ENCODE measurements around the gene MAPT. TPM values are rescaled to one million over a fixed set of nuclear protein-coding genes. Genes with fewer than 3 reads are reported as not detected.

The MAPT gene
- total and polyA plus RNA-seq, 2 of the 13 experiments (the other 11 are each of a cell fraction or from before 2014, with no cell fraction given), result 2.1 to 2.8 TPM

- TF ChIP-seq POGZ (CRISPR knock-in tag; IDR thresholded peaks at IDR 0.05), result peak; percentile 28; the same call in 1 of the 2 replicates
- TF ChIP-seq GATAD2A (CRISPR knock-in tag; IDR thresholded peaks at IDR 0.05), result 0 out of 2 replicates have a peak, but pooled peaks have one; percentile 33
- TF ChIP-seq, protein P1, sequence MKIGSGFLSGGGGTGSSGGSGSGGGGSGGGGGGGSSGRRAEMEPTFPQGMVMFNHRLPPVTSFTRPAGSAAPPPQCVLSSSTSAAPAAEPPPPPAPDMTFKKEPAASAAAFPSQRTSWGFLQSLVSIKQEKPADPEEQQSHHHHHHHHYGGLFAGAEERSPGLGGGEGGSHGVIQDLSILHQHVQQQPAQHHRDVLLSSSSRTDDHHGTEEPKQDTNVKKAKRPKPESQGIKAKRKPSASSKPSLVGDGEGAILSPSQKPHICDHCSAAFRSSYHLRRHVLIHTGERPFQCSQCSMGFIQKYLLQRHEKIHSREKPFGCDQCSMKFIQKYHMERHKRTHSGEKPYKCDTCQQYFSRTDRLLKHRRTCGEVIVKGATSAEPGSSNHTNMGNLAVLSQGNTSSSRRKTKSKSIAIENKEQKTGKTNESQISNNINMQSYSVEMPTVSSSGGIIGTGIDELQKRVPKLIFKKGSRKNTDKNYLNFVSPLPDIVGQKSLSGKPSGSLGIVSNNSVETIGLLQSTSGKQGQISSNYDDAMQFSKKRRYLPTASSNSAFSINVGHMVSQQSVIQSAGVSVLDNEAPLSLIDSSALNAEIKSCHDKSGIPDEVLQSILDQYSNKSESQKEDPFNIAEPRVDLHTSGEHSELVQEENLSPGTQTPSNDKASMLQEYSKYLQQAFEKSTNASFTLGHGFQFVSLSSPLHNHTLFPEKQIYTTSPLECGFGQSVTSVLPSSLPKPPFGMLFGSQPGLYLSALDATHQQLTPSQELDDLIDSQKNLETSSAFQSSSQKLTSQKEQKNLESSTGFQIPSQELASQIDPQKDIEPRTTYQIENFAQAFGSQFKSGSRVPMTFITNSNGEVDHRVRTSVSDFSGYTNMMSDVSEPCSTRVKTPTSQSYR (CRISPR knock-in tag; IDR thresholded peaks at IDR 0.05; ENCODE audit: borderline replicate concordance), result peak; percentile 56; the same call in 1 of the 2 replicates
- no peak for TF ChIP-seq ZBTB46 (CRISPR knock-in tag; IDR thresholded peaks at IDR 0.05; ENCODE audit: borderline replicate concordance)
- TF ChIP-seq HNF4A (CRISPR knock-in tag; IDR thresholded peaks at IDR 0.05), result peak; percentile 52; the same call in 1 of the 2 replicates
- peak; percentile 88 for TF ChIP-seq ZNF263 (CRISPR knock-in tag; IDR thresholded peaks at IDR 0.05)
- TF ChIP-seq CEBPZ (IDR thresholded peaks at IDR 0.05; ENCODE audit: low read length), result no peak
- peak; percentile 43 for TF ChIP-seq SALL1 (CRISPR knock-in tag; IDR thresholded peaks at IDR 0.05)
- no peak for TF ChIP-seq ZNF616 (CRISPR knock-in tag; IDR thresholded peaks at IDR 0.05; ENCODE audit: low read depth)
- 0 out of 4 replicates have a peak, but pooled peaks of 1 of the 2 experiments have one; percentile 31 for TF ChIP-seq EP300 (IDR thresholded peaks at IDR 0.05; ENCODE audit: low read depth in 2 of 2, low read length in 2 of 2)
- TF ChIP-seq EP300 (CRISPR knock-in tag; IDR thresholded peaks at IDR 0.05; ENCODE audit: borderline replicate concordance), result no peak
- 0 out of 2 replicates have a peak, but pooled peaks have one; percentile 21 for TF ChIP-seq NR0B2 (CRISPR knock-in tag; IDR thresholded peaks at IDR 0.05)
- no peak for TF ChIP-seq LCORL (IDR thresholded peaks at IDR 0.05)
- TF ChIP-seq LCORL (CRISPR knock-in tag; IDR thresholded peaks at IDR 0.05), result peak; percentile 38; the same call in 1 of the 2 replicates
- peak; percentile 77 for TF ChIP-seq ZMYM4 (CRISPR knock-in tag; IDR thresholded peaks at IDR 0.05)
- 0 out of 2 replicates have a peak, but pooled peaks have one; percentile 10 for TF ChIP-seq JUND (CRISPR knock-in tag; IDR thresholded peaks at IDR 0.05)
- TF ChIP-seq ISX (CRISPR knock-in tag; conservative IDR thresholded peaks at IDR 0.05), result no peak
Measured at GRCh38 chr17:45902892-45903346, 8.6 kb downstream of the MAPT start (continued).

All from HepG2 (cell line).